Activated CD8-positive, alpha-beta T cell treated with anti-CD3 and anti-CD28 coated beads for 36 hours (primary cell): Measurements from ENCODE around the gene KRT8. TPM values are rescaled to one million over a fixed set of nuclear protein-coding genes. Genes with fewer than 3 reads are reported as not detected.

ENCODE experiments used
- ATAC-seq: fragments of 200-7000 bp; cut with Tn5 transposase; one replicate; pipeline ENCODE4 v1.10.0; 2021; ENCODE audit warnings: mild to moderate bottlenecking, moderate library complexity
- CTCF ChIA-PET: fragments of 350-600 bp; sonication (Branson Sonifier 250); formaldehyde crosslinking; loops from one replicate; lab custom pipeline; 2021; ENCODE audit warnings: antibody characterized with exemption; lab: Charles Lee
- POLR2A ChIA-PET: fragments of 350-600 bp; sonication (Branson Sonifier 250); formaldehyde crosslinking; loops from one replicate; lab custom pipeline; 2021; ENCODE audit warnings: antibody characterized with exemption; lab: Charles Lee
- DNase-seq: peaks from one replicate; pipeline ENCODE4 v3.0.0-alpha.2; 2020
- H3K27ac Mint-ChIP-seq: one replicate; pipeline ENCODE4 v1.8.0; 2021; ENCODE audit warnings: mild to moderate bottlenecking, mixed read lengths
- H3K27me3 Mint-ChIP-seq: one replicate; pipeline ENCODE4 v1.8.0; 2021; ENCODE audit warnings: mixed read lengths
- H3K36me3 Mint-ChIP-seq: one replicate; pipeline ENCODE4 v1.8.0; 2021; ENCODE audit warnings: low read depth, mixed read lengths
- H3K4me1 Mint-ChIP-seq: one replicate; pipeline ENCODE4 v1.8.0; 2021; ENCODE audit warnings: low read depth, mixed read lengths
- H3K4me3 Mint-ChIP-seq: one replicate; pipeline ENCODE4 v1.8.0; 2021; ENCODE audit warnings: mild to moderate bottlenecking, moderate library complexity, mixed read lengths
- H3K9me3 Mint-ChIP-seq: one replicate; pipeline ENCODE4 v1.8.0; 2021; ENCODE audit warnings: mixed read lengths
- CTCF ChIP-seq: fragments of 200-600 bp; IDR thresholded peaks from one replicate; pipeline ENCODE4 v1.8.0; 2022; ENCODE audit warnings: antibody characterized with exemption, mild to moderate bottlenecking
- intact Hi-C: fragments of 100-400 bp; cut with micrococcal nuclease; formaldehyde crosslinking; loops from one replicate; pipeline ENCODE4 v1.10.0; 2022
- total RNA-seq, 2 experiments: library from RNA; stranded (reverse); gene quantifications; one replicate each; pipeline ENCODE4 v1.2.3, GENCODE V29; 2021

KRT8 gene
- total RNA-seq, 2 experiments from 2014 or later, result 0.29 to 0.40 TPM

DNA sequence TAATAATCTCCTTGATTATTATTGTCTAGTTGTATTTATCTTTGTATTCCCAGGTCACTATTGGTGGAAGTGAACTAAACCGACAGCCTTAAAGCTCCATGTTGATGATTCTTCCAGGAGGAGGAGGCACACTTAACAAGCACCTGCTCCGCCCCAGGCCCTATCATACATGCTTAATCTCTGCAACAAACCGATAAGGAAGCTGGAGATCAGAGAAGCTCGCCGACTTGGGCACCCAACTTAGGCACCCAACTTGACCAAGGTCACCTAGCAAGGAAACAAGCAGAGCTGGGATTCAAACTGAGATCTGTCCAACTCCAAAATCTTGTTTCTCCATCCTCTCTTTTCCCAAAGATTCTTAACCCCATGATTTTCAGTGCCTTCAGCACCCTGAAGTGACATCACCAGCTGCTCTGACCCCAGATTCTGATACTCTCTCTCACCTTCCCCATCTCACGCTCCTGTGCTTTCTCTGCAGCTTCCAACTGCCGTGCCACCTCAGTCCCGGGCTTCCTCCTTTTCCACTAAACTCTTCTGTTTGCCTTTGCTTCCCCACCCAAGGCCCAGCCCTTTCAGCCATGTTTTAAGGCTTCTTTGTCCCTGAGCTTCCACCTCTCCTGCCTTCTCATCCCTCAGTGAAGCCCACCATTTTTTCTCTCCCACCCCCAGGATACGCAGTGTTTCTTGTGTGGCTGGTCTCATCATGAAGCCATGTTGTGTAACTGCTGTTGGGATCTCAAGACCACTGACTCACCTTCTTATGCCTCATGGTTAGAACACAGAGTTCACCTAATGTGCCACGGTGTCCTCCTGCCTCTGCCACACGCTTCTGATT, 37.4 kb upstream of the KRT8 start:
- ATAC-seq (no peak), DNase-seq (no peak)
- Mint-ChIP-seq H3K4me1 (no peaks in the 10 kb centered on the region), H3K27me3 (peaks cover 3% of the 10 kb centered on the region), H3K27ac (no peak overlapping the region), H3K9me3 (no peaks in the 10 kb centered on the region), H3K4me3 (no peak overlapping the region), H3K36me3 (no peaks in the 10 kb centered on the region)
- ChIA-PET CTCF (interaction anchor here (1.1 to 5.3 kb wide), 4 partner anchors 12 to 62 kb away, joined by 4 to 34 read pairs (median 6); no protein-coding TSS in a partner anchor), POLR2A (no interaction called here)
- intact Hi-C loops, result no loop called here
- no peak for TF ChIP-seq CTCF

- no peak overlapping the region for H3K27ac Mint-ChIP-seq
- no peaks in the 10 kb centered on the region for H3K9me3 Mint-ChIP-seq
- intact Hi-C loops, result no loop called here
- ChIA-PET CTCF (interaction anchor here (0.8 to 3.1 kb wide), 4 partner anchors 12 to 51 kb away, joined by 3 to 11 read pairs (median 6); no protein-coding TSS in a partner anchor), POLR2A (no interaction called here)
- H3K4me1 Mint-ChIP-seq, result peaks cover 6% of the 10 kb centered on the region
- H3K36me3 Mint-ChIP-seq, result no peaks in the 10 kb centered on the region
- DNase-seq, result no peak
- no peak for ATAC-seq
- no peak for TF ChIP-seq CTCF
- no peak overlapping the region for H3K4me3 Mint-ChIP-seq
- peaks cover 4% of the 10 kb centered on the region for H3K27me3 Mint-ChIP-seq
Measured at GRCh38 chr12:52929538-52929937, 24.7 kb upstream of the KRT8 start.

GRCh38 chr12:52927964-52928363, 23.1 kb upstream of the KRT8 start:
- CTCF ChIA-PET, result no interaction called here
- ATAC-seq (no peak), DNase-seq (no peak)
- POLR2A ChIA-PET, result no interaction called here
- Mint-ChIP-seq H3K9me3 (no peaks in the 10 kb centered on the region), H3K27me3 (peaks cover 4% of the 10 kb centered on the region), H3K36me3 (no peaks in the 10 kb centered on the region), H3K27ac (no peak overlapping the region), H3K4me3 (no peak overlapping the region), H3K4me1 (peaks cover 6% of the 10 kb centered on the region)
- TF ChIP-seq CTCF, result no peak
- intact Hi-C loops, result no loop called here

DNA sequence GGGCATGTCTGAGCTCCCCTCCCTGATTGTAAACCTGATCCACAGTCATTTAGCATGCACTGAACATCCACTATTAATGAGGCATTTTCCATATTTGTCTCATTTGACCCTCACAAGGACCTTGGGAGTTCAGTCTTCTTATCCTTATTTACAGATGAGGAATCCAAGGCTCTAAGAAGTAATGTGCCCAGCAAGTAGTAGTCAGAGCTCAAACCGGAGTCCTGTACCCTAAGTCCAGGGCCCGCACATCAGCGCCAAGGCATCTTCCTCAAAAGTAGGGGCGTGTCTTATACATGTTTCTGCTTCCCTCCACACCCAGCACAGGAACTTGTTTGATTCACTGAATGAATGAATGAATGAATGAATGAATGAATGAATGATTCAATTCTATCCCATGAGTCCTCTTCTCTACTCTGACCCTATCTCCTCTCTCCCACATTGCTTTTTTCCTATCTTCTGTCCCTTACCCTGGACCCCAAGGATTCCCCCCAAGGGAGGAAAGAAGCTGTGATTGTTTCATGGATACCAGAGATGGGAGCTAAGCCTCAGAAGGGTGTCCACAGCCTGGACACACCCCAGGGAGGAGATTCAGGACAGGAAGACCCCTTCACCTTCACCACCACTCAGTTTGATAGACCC, 21.8 kb upstream of the KRT8 start:
- no peak overlapping the region for H3K4me3 Mint-ChIP-seq
- no peaks in the 10 kb centered on the region for H3K9me3 Mint-ChIP-seq
- peaks cover 4% of the 10 kb centered on the region for H3K27me3 Mint-ChIP-seq
- ChIA-PET POLR2A (no interaction called here), CTCF (interaction anchor here (1.7 to 9.1 kb wide), 2 partner anchors 42 to 54 kb away, joined by 8 to 52 read pairs; no protein-coding TSS in a partner anchor)
- intact Hi-C loops, result no loop called here
- DNase-seq (no peak), ATAC-seq (no peak)
- no peak overlapping the region for H3K27ac Mint-ChIP-seq
- no peak for TF ChIP-seq CTCF
- H3K4me1 Mint-ChIP-seq, result peaks cover 6% of the 10 kb centered on the region
- H3K36me3 Mint-ChIP-seq, result no peaks in the 10 kb centered on the region
